A673 (cell line): ENCODE measurements around the gene ATP2B2. TPM values are rescaled to one million over a fixed set of nuclear protein-coding genes. Genes with fewer than 3 reads are reported as not detected.

Experiments used
- BruUV-seq: library from RNA; stranded (reverse); fragments of 400-500 nt; replicated peaks from 2 replicates; lab custom pipeline; 2021; lab: Mats Ljungman, UMichigan
- CTCF ChIA-PET: fragments of 300-600 bp; sonication (Branson Sonifier 250); formaldehyde crosslinking; loops from one replicate; lab custom pipeline; 2022; ENCODE audit warnings: antibody characterized with exemption; lab: Charles Lee
- POLR2A ChIA-PET: fragments of 300-600 bp; sonication (Branson Sonifier 250); formaldehyde crosslinking; loops from one replicate; lab custom pipeline; 2022; ENCODE audit warnings: antibody characterized with exemption; ENCODE audit not compliant: low non-redundant PET; lab: Charles Lee
- DNase-seq: peaks from one replicate; pipeline ENCODE4 v3.0.0-alpha.2; 2015; ENCODE audit warnings: low spot score
- H3K27ac ChIP-seq: fragments of 200-600 bp; sonication (generic); 2 replicates; pipeline ENCODE4 v1.5.1; 2016; ENCODE audit warnings: mixed run types, low read depth, mild to moderate bottlenecking, mixed read lengths, antibody characterized with exemption, low read length; ENCODE audit not compliant: poor library complexity, severe bottlenecking
- H3K27me3 ChIP-seq: fragments of 200-600 bp; sonication (generic); replicated peaks from 2 replicates; pipeline ENCODE4 v1.6.1; 2017; ENCODE audit warnings: mixed run types, low read depth, mild to moderate bottlenecking, mixed read lengths, antibody characterized with exemption, low read length; ENCODE audit not compliant: insufficient read depth, poor library complexity
- H3K36me3 ChIP-seq: fragments of 200-600 bp; sonication (generic); 2 replicates; pipeline ENCODE4 v1.6.1; 2016; ENCODE audit warnings: mixed run types, mild to moderate bottlenecking, mixed read lengths, antibody characterized with exemption, low read length; ENCODE audit not compliant: insufficient read depth, poor library complexity, severe bottlenecking
- H3K4me1 ChIP-seq: fragments of 200-600 bp; sonication (generic); 2 replicates; pipeline ENCODE4 v1.6.1; 2017; ENCODE audit warnings: mixed run types, mild to moderate bottlenecking, mixed read lengths, antibody characterized with exemption, low read length; ENCODE audit not compliant: insufficient read depth, poor library complexity, severe bottlenecking
- H3K4me3 ChIP-seq: fragments of 200-600 bp; sonication (generic); 2 replicates; pipeline ENCODE4 v1.5.1; 2016; ENCODE audit warnings: low read depth, mixed run types, mild to moderate bottlenecking, mixed read lengths, low read length; ENCODE audit not compliant: poor library complexity, severe bottlenecking
- H3K9me3 ChIP-seq: fragments of 200-600 bp; sonication (generic); 2 replicates; pipeline ENCODE4 v1.6.1; 2016; ENCODE audit warnings: mixed run types, low read depth, mild to moderate bottlenecking, mixed read lengths, antibody characterized with exemption, low read length; ENCODE audit not compliant: poor library complexity, severe bottlenecking
- EZH2 ChIP-seq: fragments of 200-600 bp; sonication (generic); IDR thresholded peaks from 2 replicates; pipeline ENCODE4 v1.6.1; 2017; ENCODE audit warnings: borderline replicate concordance, low read depth, mild to moderate bottlenecking, mixed read lengths, antibody characterized with exemption, low read length; ENCODE audit not compliant: poor library complexity, severe bottlenecking
- intact Hi-C: fragments of 100-400 bp; cut with micrococcal nuclease; formaldehyde crosslinking; loops from one replicate; pipeline ENCODE4 v1.10.0; 2022; ENCODE audit not compliant: unreplicated experiment
- total RNA-seq: library from RNA; stranded (reverse); gene quantifications from 2 replicates; pipeline ENCODE4 v1.2.3, GENCODE V29; 2021
- TF ChIP-seq, protein P1 (sequence below): fragments of 300-800, 200-600 bp; sonication (generic); conservative IDR thresholded peaks from 2 replicates; pipeline ENCODE4 v1.5.1; 2017; ENCODE audit warnings: low read depth, mild to moderate bottlenecking, antibody characterized with exemption, low read length, moderate library complexity, mixed read lengths

ATP2B2 gene
- total RNA-seq, 1 experiment from 2014 or later, result 0.17 TPM

DNA sequence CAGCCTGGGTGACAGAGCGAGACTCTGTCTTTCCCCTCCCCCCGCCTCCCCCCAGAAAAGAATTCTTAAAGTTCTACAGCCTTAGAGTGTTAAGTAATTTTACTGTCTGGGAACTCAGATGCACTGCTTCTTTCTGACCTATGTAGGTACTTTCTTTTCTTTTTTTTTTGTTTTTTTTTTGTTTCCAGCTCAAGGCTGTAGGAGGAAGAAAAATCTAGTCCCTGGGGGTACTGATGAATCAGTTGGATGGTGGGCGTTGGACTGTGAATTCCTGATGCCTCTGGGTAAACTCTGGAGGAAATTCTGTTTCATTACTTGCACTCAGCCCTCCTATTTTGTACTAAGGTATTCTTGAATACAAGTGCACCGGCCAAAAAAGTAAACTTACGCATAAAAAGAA lies 223.4 kb downstream of the ATP2B2 start:
- no TSS peak for BruUV-seq
- TF ChIP-seq EZH2, result no peak
- TF ChIP-seq, protein P1, sequence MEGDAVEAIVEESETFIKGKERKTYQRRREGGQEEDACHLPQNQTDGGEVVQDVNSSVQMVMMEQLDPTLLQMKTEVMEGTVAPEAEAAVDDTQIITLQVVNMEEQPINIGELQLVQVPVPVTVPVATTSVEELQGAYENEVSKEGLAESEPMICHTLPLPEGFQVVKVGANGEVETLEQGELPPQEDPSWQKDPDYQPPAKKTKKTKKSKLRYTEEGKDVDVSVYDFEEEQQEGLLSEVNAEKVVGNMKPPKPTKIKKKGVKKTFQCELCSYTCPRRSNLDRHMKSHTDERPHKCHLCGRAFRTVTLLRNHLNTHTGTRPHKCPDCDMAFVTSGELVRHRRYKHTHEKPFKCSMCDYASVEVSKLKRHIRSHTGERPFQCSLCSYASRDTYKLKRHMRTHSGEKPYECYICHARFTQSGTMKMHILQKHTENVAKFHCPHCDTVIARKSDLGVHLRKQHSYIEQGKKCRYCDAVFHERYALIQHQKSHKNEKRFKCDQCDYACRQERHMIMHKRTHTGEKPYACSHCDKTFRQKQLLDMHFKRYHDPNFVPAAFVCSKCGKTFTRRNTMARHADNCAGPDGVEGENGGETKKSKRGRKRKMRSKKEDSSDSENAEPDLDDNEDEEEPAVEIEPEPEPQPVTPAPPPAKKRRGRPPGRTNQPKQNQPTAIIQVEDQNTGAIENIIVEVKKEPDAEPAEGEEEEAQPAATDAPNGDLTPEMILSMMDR, result no peak
- CTCF ChIA-PET, result no interaction called here
- no peaks in the 10 kb centered on the region for H3K4me1 ChIP-seq
- POLR2A ChIA-PET, result no interaction called here
- H3K36me3 ChIP-seq, result peaks cover 29% of the 10 kb centered on the region
- no peak overlapping the region for H3K4me3 ChIP-seq
- no peak for DNase-seq
- no peaks in the 10 kb centered on the region for H3K9me3 ChIP-seq
- intact Hi-C loops, result no loop called here
- H3K27ac ChIP-seq, result no peak overlapping the region
- H3K27me3 ChIP-seq, result no peaks in the 10 kb centered on the region

DNA sequence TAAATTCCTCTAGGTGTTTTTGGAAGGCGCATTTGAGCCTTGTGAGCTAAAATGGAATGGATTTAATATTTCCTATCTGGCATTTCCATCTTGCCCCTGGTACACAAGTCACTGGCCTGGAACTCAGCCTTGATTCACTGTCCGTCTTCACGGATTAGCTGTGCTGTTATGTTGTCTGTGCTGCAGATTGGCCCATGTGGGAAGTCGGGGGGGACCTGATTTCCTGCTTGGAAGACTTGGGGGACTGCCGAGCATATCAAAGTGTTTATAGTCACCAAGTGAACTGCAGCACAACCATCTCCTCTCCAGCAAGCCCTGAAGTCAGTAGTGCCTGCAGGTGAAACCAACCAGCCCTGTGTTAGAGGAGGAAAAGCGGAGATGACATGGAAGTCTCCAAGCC lies 224.8 kb downstream of the ATP2B2 start:
- intact Hi-C loops, result no loop called here
- POLR2A ChIA-PET, result no interaction called here

DNA sequence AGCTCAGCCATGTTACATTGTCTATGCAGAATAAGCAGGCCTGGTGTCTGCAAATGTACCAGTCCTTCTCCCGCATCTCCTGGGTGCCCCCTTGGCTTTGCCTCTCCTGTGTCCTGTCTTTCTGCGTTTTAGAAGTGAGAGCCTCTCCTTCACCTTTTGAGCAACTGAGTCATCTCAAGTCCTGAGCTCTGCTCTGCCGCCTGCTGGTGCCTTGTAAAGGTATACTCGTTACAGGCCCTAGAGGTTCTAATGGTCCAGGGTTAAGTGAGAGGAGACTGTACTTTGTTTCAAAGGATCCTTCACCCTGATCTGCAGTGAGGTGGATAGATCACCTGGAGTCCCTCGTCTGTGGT lies 225.2 kb downstream of the ATP2B2 start:
- ChIA-PET CTCF (interaction anchor here (0.6 kb wide), 2 partner anchors 17 to 434 kb away, joined by 4 read pairs; no protein-coding TSS in a partner anchor), POLR2A (no interaction called here)
- no peaks in the 10 kb centered on the region for H3K9me3 ChIP-seq
- H3K36me3 ChIP-seq, result peaks cover 29% of the 10 kb centered on the region
- no peak overlapping the region for H3K27ac ChIP-seq
- no peak for TF ChIP-seq EZH2
- TF ChIP-seq, protein P1, result no peak
- TSS peak; percentile 32 for BruUV-seq
- intact Hi-C loops, result no loop called here
- H3K4me3 ChIP-seq, result no peak overlapping the region
- DNase-seq, result no peak
- H3K27me3 ChIP-seq, result no peaks in the 10 kb centered on the region
- no peaks in the 10 kb centered on the region for H3K4me1 ChIP-seq

More for the DNA sequence above, 224.8 kb downstream of the ATP2B2 start:
- H3K4me1 ChIP-seq, result no peaks in the 10 kb centered on the region
- DNase-seq, result no peak
- no peaks in the 10 kb centered on the region for H3K9me3 ChIP-seq
- H3K36me3 ChIP-seq, result peaks cover 29% of the 10 kb centered on the region
- no peak overlapping the region for H3K4me3 ChIP-seq
- no peak overlapping the region for H3K27ac ChIP-seq
- TF ChIP-seq, protein P1, result no peak
- TF ChIP-seq EZH2, result no peak
- no peaks in the 10 kb centered on the region for H3K27me3 ChIP-seq
- CTCF ChIA-PET, result interaction anchor here (0.6 kb wide), 2 partner anchors 17 to 434 kb away, joined by 4 read pairs; no protein-coding TSS in a partner anchor
- no TSS peak for BruUV-seq
